ENCODE results near the gene LGALS14.

The LGALS14 gene

DNA sequence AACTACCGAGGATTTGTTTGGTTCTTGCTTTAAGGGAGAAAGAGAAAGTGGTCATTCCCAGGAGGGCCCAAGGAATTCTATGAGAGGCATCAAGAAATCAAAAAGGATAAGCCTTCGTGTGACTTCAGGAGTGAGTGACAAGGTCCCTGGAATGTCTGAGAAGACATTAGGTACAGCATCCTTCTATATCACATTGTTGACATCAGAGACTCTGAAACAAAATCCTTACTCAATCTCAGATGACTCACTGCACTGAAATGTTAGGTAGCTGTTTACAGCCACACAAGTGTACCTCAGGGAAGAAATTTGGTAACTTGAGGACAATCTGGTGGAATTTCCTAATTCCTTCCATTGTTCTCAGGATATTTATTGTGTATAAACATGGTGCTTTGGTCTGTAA is 7.9 kb upstream of the LGALS14 start:
- TF ChIP-seq, protein P1, sequence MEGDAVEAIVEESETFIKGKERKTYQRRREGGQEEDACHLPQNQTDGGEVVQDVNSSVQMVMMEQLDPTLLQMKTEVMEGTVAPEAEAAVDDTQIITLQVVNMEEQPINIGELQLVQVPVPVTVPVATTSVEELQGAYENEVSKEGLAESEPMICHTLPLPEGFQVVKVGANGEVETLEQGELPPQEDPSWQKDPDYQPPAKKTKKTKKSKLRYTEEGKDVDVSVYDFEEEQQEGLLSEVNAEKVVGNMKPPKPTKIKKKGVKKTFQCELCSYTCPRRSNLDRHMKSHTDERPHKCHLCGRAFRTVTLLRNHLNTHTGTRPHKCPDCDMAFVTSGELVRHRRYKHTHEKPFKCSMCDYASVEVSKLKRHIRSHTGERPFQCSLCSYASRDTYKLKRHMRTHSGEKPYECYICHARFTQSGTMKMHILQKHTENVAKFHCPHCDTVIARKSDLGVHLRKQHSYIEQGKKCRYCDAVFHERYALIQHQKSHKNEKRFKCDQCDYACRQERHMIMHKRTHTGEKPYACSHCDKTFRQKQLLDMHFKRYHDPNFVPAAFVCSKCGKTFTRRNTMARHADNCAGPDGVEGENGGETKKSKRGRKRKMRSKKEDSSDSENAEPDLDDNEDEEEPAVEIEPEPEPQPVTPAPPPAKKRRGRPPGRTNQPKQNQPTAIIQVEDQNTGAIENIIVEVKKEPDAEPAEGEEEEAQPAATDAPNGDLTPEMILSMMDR (conservative IDR thresholded peaks at IDR 0.05; ENCODE audit: low read depth, low read length): no peak
- no peak overlapping the region for H3K4me3 ChIP-seq (ENCODE audit: low read depth, low read length)
- no peak for DNase-seq (ENCODE audit: low read depth)

DNA sequence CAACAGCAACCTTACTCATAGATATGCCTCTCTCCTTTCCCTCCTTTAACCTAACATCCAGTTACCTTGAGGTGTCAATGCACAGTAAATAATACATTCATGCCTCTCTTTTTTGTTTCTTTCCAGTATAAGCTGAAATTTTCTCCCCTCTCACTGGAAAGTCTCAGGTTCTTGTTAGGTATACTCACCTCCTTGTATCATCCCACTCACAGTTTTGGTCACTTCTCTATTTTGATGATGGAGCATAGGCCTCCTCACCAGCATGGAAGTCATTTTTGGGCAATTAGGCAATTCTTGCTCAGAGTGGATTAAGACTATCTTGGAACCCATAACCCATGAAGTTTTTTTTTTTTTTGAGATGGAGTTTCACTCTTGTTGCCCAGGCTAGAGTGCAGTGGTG is 5.7 kb upstream of the LGALS14 start:
- no peak for DNase-seq (ENCODE audit: low read depth)
- H3K4me3 ChIP-seq (ENCODE audit: low read depth, low read length): no peak overlapping the region
- TF ChIP-seq, protein P1 (conservative IDR thresholded peaks at IDR 0.05; ENCODE audit: low read depth, low read length): no peak

DNA sequence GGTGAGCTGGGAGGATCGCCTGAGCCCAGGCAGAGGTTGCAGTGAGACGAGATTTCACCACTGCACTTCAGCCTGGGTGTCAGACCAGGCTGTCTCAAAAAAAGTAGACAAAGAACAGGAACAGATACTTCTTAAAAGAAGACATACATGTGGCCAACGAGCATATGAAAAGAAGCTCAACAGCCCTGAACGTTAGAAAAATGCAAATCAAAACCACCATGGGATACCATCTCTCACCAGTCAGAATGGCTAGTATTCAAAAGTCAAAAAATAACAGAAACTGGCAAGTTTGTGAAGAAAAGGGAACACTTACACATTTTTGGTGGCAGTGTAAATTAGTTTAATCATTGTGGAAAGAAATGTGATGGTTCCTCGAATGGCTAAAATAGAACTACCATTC is 3.0 kb upstream of the LGALS14 start:
- DNase-seq (ENCODE audit: low read depth): no peak
- TF ChIP-seq, protein P1 (conservative IDR thresholded peaks at IDR 0.05; ENCODE audit: low read depth, low read length): no peak
- H3K4me3 ChIP-seq (ENCODE audit: low read depth, low read length): no peak overlapping the region

DNA sequence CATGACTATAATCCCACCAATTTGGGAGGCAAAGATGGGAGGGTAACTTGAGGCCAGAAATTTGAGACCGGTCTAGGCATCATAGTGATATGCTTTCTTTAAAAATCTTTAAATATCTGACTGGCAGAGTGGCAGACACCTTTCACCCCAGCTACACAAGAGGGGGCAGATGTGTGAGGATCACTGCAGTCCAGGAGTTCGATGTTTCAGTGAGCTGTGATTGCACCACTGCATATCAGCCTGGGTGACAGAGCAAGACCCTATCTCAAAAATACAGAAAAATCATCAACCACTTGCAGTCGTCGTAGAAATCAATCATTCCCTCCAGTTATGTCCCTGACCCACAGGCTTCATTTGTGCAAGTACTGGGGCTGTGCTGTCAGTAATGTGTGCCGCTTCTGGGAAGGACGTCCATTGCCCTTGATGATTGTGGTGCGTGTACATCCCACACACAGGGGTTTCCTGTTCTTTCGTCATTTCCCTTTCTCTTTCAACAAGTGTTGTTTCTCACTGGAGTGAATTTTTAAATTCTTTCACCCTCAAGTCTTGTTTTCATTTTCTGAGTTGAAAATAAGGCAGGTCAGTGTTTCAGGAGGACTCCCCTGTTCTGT is 1.4 kb downstream of the LGALS14 start:
- H3K4me3 ChIP-seq (ENCODE audit: low read depth, low read length): no peak overlapping the region
- no peak for DNase-seq (ENCODE audit: low read depth)
- TF ChIP-seq, protein P1 (conservative IDR thresholded peaks at IDR 0.05; ENCODE audit: low read depth, low read length): no peak

DNA sequence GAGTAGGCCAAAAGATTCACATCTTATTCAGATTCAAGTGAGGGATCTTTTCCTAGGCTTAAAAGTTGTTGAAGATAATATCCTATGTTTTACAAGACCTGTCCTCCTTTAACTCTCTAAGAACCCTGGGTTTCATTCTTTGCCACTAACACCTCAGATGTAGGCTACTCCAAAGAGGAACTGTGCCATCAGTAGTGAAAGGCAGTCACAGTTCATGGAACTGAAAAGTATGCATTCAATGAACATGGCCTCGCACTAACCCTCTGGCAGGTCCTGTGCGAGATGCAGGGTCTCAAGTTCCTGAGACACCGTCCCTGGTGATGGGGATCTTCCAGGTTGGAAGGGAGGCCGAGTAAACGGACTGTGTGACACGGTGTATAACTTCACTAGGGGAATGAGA is 4.3 kb downstream of the LGALS14 start:
- TF ChIP-seq, protein P1 (conservative IDR thresholded peaks at IDR 0.05; ENCODE audit: low read depth, low read length): no peak
- H3K4me3 ChIP-seq (ENCODE audit: low read depth, low read length): no peak overlapping the region
- DNase-seq (ENCODE audit: low read depth): no peak

DNA sequence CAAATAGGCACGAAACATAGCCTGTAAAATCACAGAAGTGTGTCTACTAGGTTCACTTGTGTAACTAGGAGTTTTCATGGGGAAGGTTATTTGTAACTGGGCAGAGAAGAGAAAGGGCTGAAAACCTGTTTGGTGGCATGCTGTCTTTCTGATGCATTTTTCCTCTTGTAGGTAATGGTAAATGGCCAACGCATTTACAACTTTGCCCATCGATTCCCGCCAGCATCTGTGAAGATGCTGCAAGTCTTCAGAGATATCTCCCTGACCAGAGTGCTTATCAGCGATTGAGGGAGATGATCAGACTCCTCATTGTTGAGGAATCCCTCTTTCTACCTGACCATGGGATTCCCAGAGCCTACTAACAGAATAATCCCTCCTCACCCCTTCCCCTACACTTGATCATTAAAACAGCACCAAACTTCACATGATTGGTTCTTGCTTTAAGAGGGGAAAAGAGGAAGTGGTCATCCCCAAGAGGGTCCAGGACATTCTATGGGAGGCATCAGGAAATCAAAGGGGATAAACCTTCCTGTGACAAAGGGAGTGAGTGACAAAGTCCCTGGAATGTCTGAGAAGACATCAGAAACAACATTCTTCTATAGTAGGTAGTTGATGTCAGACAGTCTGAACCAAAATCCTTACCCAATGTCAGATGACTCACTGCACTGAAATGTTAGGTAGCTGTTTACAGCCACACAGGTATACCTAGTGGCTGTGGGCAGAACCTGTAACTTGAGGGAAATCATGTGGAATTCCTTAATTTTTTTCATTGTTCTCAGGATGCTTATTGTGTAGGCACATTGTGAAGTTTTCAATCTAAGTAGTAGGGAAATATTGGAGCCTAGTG is 5.0 kb downstream of the LGALS14 start:
- H3K4me3 ChIP-seq (ENCODE audit: low read depth, low read length): no peak overlapping the region
- TF ChIP-seq, protein P1 (conservative IDR thresholded peaks at IDR 0.05; ENCODE audit: low read depth, low read length): no peak
- DNase-seq (ENCODE audit: low read depth): no peak
